NOMO-1 treated with dmso at 0.1 percent for 144 hours (cell line): ENCODE measurements around the gene GNG11.
"Not testable (repeated sequence)": the region's sequence is repeated elsewhere in the genome, so short reads cannot be mapped to it uniquely, and the experiment has no call there.

Experiments used
- DNase-seq: peaks from one replicate; lab custom pipeline; 2025; ENCODE audit not compliant: unreplicated experiment; lab: John Stamatoyannopoulos, UW

The GNG11 gene

DNA sequence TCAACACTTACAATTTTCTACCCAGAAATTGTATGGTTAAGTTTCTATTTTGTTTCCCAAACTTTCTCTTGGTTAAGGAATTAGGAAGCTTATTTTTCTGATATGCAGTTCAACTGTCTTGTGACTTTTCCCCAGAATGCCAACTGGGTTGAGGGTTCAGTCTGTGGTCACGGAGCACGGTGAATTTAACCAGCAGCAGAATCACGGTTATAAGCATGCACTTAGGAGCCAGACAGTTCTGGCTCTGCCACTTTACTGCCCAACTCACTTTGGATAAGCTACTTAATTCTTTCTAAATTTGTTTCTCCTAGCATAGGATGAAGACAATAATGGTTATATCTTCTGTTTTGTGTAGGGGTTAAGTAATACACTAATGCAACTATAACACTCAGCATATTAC lies 10.3 kb upstream of the GNG11 start:
- not testable (repeated sequence) for DNase-seq

DNA sequence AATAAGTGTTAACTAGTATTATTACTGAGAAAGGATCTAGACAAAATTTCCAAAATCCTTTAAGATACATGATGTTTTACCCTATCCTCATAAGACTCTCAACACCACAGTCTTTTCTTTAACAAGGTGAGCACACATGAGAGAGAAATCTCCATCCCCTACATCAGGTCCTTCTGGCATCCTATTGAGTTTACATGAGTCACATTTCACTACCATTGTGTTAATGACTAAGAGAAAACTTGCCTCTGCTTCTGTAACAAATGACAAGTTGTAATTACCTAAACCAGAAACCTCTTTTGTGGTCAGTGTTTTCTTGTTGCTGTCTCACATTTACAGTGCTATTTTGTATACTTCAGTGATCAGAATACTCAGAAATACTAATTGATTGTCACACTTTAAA lies 9.9 kb upstream of the GNG11 start:
- not testable (repeated sequence) for DNase-seq

DNA sequence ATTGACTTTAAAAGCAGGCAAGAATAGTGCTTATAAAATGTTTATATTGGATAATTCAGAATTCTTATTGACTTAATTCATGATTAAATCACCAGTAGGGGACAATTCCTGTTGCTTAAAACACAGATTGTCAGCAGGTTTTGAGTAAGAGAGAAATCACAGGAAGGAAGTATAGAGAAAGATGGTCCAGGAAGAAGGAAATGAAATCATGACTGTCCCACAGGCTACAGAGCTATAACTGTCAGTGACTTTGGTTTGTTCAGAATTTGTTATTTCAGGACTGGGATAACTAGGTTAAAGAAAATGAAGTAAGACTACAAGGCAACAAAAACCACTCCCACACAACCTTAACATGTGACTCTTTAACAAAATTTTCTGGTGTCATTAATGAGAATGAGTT lies 8.3 kb upstream of the GNG11 start:
- no peak for DNase-seq

DNA sequence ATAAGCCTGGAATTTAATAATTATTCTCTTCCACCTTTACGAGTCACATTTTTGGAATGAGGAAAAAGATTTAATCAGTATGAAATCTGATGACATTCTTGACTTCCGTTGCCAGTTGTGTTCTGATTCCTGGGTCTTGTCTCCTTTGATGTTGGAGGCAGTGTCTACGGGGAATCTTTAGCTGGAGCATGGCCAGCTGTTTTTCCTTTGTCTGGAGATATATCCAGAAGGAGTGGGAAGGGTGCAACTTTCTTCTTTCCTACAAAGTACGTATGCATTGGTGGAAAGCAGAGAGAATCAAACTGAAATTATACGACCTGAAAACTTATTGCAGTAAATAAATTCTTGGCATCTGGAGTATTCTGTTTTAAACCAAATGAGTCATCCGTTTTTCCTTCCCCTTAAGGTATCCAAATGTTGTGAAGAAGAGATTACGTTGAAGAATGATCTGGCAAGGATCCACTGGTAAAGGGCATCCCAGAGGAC lies 6.9 kb upstream of the GNG11 start:
- DNase-seq = no peak

DNA sequence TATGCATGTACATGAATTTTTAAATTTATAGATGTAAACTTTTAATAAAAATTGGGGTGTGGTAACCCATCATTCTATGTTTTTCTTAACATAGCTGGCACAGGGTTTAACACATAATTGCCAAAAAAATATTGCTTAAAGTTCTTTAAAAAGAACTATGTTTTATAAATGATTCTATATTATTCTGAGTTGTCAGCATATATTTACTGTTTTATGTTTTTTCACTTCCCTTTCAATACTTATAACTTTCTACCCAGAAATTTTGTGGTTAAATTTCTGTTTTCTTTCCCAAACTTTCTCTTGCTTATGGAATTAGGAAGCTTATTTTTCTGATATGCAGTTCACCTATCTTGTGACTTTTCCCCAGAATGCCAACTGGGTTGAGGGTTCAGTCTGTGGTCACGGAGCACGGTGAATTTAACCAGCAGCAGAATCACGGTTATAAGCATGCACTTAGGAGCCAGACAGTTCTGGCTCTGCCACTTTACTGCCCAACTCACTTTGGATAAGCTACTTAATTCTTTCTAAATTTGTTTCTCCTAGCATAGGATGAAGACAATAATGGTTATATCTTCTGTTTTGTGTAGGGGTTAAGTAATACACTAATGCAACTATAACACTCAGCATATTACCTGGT lies 6.2 kb upstream of the GNG11 start:
- not testable (repeated sequence) for DNase-seq

DNA sequence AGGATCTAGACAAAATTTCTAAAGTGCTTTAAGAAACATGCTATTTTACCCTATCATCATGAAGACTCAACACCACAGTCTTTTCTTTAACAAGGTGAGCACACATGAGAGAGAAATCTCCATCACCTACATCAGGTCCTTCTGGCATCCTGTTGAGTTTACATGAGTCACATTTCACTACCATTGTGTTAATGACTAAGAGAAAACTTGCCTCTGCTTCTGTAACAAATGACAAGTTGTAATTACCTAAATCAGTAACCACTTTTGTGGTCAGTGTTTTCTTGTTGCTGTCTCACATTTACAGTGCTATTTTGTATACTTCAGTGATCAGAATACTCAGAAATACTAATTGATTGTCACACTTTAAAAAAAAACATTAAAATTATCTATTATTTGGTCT lies 5.6 kb upstream of the GNG11 start:
- not testable (repeated sequence) for DNase-seq

DNA sequence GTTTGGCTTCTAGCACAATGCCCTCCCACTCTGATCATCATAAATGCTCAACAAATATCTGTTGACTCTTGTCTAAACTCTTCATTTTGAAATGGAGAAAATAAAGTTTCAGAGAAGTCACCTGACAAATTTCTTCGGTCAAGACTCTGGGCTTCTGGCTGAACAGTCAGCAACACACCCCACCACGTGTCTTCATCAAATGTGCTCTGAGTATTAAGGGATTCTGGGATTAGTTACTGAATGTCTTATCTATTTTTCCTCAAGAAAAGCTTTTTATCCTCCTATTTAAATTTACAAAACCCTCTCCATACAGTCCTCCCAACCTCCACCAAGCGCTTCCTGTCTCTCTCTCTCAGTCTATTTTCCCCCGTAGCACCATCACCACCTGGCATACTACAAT lies 5.2 kb upstream of the GNG11 start:
- DNase-seq = not testable (repeated sequence)

DNA sequence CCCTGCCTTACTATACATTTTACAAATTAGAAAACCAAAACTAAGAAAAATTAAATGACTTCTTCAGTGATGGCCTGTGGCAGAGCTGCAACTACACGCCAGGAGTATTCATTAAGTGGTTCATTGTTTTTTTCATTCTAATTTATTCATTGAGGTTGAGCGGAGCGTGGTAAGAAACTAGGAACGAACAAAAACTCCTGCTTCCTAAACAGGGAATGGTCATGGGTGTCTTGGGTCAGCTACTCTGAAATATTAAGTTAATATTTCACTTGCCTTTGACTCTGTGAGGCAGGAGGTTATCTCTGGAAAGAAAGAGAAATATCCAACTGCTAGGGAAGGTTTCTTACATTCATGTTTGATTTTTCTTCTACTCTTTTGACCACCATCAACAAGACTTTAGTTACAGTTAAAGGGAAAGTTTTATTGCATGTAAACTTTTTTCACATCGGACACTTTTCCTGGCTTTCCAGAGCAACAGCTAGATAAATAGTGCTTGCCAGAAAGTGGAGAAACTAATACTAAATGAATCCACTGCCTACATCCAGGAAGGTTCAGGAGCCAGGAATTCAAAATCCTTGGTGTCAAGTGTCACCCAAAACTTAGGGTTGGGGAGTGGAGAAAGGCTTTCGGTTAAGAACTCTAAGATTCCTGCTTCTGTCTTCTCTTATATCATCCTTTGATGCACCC lies 896 bp upstream of the GNG11 start:
- no peak for DNase-seq

DNA sequence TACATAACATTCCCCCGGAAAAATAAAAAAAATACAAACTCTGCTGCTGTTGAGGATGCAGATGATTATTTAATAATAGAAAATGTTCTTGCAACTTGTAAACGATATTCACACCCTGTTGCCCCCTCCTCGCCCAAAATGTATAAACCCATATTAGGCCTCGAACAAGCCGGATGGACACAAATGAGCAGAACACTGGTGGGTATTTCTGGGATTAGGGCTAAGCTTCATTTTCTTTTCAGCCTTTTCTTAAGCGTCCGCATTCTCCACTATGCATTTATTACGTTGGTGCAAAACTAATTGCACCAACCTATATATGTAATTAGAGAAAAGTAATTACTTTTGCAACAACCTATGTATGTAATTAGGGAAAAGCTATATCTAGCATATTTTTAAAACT lies 349 bp upstream of the GNG11 start:
- DNase-seq = no peak

DNA sequence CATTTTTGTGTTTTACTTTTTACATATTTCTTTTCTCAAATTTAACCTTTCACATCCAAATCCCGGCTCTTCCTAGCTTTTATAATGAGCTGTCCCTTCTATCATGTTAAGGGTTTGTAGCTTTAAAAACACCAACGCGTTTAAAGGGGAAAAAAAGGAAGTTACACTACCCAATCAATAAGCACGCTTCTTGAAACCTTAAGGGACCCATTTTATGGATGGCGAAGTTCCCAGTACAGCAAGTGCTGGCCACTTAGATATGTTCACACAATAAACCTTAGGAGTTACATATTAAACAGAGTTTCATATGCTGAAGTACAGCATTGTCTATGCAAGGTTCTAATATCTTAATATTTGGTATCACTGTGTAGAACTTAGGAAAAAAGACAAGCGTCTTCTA lies 1.8 kb downstream of the GNG11 start:
- DNase-seq = no peak

DNA sequence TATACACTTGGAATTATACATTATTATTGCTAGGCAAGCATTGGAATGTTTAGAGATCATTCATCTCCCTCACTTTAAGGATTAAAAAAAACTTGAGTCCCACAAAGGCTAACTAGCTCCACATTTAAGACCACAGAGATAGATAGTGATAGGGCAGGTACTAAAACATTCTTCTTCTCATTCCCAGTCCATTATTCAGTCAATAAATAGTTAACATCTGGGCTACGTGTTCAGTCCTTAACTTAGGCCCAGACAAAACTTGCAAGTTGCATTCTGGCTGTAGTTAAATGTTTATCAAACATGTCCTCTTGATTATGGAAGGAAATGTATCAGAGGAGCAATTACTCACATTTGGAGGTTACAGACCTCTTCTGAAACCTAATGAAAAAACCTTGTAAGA lies 2.4 kb downstream of the GNG11 start:
- DNase-seq = no peak

DNA sequence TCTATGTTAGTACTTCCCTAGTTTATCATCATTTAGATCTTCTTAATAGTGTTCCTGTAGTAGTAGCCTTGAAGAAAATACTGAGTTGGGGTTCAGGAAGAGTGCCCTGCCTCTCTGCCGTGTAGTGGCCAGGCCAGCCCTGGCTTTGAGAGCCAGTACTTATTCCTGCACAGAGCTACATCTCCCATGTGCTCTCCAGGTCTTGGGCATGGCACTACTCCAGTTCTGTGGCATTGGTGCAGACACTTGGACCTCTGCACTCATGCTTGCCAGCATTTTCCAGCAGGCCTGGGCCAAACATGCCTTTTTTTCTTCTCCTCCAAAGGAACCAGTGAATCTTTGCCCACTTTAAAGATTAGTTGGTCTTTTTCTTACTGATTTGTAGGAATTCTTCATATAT lies 5.3 kb downstream of the GNG11 start:
- no peak for DNase-seq

DNA sequence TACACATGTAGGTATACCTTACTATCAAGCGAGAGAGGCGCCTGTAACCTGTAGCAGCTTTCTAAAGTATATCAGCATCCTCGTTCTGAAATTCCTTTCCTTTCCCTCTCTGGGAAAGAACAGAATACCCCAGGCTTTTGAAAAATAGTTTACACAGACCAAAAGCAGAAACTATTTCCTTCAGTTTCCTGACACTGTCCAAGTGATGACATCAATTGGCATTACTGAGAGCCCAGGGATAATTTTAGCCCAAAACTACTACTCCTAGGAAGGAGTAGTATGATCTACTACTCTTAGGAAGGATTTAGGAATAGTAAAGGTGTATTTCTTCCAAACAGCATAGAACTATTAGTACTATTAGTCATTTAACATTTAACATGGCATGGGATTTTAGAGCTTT lies 6.0 kb downstream of the GNG11 start:
- DNase-seq = no peak

DNA sequence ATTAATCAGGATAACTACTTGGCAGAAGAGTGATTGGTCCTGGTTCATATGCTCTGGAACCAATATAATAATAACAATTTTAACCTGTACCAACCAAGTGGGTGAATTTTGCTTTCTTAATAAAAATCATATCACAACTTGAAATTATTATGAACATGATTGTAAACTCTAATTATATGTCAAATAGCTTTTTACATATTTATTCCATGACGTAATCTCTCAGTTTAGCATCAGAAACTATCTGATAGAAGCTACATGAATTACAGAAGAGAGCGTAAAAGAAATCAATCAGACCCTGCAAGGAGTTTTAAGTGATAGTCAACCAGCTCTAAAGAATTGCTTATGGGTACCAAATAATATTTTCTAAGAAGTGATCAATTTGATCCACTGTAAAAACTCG lies 10.1 kb downstream of the GNG11 start:
- DNase-seq = no peak

DNA sequence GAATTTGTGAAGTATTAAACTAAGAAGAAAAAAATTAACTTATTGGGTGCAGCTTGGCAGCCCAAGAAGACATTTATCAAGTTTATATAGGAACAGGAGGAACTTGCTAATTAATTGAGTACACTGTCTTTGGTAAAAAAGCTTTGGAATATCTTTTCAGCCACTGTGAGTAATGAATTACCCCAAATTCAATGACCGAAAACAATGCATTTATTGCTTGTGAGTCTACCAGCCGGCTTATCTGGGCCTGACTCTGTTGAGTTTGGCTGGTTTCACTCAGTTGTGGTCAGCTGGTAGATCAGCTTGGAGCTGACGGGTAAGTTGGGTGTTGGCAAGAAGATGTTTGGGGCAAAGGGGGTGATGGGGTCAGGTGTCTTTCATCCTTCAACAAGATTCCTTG lies 11.6 kb downstream of the GNG11 start:
- DNase-seq = no peak

DNA sequence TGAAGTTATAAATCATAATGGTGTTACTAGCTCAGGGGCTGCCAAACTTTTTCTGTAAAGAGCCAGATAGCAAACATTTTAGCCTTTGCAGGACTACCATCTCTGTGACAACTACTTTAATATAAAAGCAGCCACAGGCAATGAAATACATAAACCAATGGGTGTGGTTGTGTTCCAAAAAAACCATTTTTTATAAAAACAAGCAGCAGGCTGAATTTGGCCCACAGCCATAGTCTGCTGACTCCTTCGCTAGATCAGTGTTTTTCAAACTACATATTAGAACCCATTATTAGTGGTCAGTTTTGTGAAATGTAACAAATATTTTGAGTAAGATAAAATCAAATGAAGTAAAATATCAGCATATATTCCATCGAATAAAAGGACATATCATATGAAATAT lies 13.6 kb downstream of the GNG11 start:
- no peak for DNase-seq

DNA sequence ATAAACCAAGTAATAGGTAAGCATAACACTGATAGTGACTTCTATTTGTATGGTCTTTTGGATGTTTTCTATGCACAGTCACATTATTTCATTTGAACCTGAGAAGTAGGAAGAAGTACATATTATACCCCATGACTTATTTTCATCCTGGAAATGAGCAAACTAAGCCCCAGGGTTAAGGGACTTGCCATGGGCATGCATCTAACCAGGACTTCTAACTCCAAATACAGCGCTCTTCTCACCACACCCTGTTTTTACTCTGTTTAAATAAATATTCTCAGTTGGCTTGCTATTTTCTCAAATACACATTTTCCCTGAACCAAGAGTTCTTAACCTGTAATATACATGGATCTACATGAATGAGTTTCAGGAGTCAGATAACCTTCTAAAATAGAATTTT lies 16.3 kb downstream of the GNG11 start:
- no peak for DNase-seq

DNA sequence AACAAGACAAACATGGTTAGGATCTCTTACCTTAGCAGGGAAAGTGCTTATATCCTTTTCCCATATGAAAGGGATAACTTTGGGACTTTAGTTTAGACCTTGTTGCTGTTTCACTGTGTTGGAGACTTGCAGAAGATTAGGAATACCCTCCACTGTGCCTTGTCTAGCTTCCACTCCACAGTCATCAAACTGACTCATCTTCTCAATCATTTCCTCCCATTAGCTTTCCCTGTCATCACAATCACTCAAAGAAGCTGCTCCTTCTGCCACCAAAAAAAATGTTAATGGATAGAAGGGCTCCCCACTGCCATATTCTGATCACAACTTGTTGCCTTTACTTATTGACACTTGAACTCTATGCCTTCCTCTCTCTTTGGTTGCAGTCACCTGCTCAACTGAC lies 16.8 kb downstream of the GNG11 start:
- DNase-seq = no peak

DNA sequence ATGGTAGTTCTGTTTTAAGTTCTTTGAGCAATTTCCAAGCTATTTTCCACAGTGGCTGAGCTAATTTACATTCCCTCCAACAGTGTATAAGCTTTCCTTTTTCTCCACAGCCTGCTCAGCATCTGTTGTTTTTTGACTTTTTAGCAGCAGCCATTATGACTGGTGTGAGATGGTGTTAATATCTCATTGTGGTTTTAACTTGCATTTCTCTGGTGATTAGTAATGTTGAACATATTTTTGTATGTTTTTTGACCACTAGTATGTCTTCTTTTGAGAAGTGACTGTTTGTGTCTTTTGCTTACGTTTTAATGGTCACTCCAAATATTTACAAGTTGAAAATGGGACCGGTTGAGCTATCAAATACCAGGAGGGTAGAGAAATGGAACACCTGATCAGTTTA lies 20.4 kb downstream of the GNG11 start:
- DNase-seq = no peak

DNA sequence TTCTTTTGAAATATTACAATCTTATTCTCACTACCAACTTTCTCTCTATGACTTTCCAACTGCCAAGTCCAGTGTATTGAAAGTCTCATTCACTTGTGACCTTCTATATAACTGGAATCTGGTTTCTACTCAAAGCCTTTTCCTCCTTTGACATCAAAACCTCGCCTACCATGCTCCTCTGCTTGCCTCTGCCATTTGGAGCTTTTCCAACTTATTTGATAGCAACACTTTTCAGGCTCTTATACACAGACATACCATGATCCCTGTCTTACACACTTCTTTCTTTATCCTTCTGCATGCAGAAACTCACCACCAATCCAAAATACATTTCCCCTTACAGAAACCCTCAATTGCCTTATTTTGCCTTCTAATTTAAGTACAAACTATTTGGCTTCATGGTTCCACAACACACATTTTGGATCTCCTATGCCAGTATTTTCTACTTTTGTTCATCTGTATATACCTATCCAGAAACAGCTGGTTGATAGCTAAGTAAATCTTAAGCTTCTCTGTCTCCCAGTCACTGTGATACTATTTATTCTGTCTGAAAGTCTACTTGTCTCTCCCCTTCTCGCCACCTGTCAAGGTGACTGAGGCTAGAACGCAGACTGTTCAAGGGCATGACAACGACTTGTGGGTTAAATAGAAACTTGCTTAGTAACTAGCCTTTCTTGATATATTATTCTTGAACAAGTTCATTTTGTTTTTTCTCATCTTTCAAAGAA lies 22.4 kb downstream of the GNG11 start:
- no peak for DNase-seq

DNA sequence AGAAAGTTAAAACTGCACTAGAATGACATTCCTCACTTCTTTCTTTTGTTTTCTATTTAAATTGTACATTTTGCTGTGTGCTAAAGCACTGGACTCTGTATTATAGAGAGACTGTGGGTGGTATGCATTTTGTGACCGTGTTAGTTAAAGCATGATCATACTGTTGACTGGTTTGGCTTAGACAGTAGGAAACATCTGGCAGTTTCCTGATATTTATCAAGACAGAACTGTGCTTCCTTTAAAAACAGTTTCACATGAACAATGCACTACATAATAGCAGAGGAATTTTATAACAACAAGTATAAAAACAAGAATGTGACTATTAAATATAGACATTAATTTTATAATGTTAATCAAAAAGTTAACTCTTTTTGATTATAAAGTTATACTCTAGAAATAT lies 23.1 kb downstream of the GNG11 start:
- no peak for DNase-seq

DNA sequence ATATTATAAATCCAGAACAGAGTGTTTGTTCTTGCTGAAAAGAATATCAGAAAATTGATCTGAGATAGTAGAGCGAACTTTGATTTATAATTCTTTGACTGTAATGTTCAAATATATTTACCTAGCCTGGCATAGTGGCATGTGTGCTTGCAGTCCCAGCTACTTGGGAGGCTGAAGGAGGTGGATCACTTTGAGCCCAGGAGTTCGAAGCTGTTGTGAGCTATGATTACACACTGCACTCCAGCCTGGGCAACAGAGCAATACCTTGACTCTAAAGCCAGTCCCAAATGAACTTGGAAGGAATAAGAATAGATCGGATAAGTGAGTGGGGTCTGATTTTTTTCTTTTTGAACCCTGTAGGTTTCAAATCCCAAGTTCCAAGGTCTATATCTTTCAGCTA lies 23.5 kb downstream of the GNG11 start:
- no peak for DNase-seq
